GM18505 (cell line): Measurements from ENCODE around the gene MPO.

Experiments
- ATAC-seq: cut with Tn5 transposase; IDR thresholded peaks from one replicate; pipeline ENCODE4 v1.9.1; 2021; ENCODE audit not compliant: unreplicated experiment
- POLR2A ChIP-seq: IDR thresholded peaks from 4 replicates; pipeline ENCODE4 v1.6.1; 2011; ENCODE audit warnings: borderline replicate concordance; ENCODE audit not compliant: insufficient read depth, insufficient read length; ENCODE audit errors: extremely low read depth

The MPO gene

DNA sequence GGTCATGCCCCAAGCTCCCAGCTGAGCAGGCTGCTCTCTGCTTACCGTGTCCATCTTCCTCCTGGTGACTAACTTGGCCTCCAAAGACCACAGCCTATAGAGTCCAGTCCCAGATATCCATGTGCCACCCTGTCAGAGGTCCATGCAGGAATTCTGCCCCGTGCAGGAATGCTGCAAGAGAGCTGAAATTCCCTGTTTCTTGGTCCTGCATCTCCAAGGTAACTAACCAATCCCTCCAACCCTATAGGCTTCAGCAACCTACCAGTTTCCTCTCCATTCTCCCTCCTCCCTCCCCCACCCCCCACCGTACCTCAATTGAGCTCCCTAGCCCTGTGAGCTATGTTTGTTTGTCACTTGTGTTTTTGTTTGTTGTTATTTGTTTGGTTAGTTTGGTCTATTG lies 52.1 kb downstream of the MPO start:
- TF ChIP-seq POLR2A: no peak
- no peak for ATAC-seq

DNA sequence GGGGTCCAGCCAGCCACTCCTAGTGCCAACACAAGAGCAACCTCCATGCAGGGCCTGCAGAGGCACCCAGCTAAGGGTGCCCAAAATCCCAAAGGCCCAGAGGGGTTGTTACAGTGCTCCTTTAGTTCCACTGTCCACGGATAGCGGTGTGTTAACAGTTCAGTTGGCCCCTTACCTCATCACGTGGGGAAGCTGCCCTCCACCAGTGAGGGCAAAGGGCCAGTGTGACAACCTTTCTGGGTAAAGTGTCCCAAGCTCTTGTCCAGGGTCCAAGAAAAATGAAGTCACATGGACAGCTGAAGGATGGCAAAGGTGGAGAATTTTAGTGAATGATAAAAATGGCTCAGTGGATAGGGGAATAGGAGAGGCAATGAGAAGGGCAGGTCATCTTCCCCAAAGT lies 53.0 kb downstream of the MPO start:
- no peak for ATAC-seq
- no peak for TF ChIP-seq POLR2A

DNA sequence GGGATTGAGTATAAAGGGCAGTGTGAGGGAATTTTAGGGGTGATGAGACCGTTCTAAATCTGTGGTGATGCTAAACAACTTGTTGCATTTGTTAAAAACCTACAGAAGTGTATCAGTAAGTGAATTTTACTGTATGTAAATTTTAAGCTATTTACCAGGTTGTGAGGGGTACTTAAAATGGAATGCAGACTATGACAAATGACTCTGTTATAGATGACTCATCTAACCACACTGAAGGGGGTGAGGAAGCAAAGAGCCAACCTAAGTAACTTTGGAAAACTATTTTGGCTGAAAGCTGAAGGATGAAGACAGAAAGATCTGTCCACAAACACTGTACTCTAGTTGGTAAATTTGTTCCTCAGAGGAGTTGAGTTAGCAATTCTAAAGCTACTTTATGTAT lies 56.4 kb downstream of the MPO start:
- no peak for TF ChIP-seq POLR2A
- no peak for ATAC-seq
